ENCODE data around the gene MAPK10.

- no peak for TF ChIP-seq POLR2AphosphoS5 (IDR thresholded peaks at IDR 0.05; ENCODE audit: low read depth)
- TF ChIP-seq CREB1 (CRISPR knock-in tag; IDR thresholded peaks at IDR 0.05; ENCODE audit: low read depth) = no peak
- TF ChIP-seq, protein P1, sequence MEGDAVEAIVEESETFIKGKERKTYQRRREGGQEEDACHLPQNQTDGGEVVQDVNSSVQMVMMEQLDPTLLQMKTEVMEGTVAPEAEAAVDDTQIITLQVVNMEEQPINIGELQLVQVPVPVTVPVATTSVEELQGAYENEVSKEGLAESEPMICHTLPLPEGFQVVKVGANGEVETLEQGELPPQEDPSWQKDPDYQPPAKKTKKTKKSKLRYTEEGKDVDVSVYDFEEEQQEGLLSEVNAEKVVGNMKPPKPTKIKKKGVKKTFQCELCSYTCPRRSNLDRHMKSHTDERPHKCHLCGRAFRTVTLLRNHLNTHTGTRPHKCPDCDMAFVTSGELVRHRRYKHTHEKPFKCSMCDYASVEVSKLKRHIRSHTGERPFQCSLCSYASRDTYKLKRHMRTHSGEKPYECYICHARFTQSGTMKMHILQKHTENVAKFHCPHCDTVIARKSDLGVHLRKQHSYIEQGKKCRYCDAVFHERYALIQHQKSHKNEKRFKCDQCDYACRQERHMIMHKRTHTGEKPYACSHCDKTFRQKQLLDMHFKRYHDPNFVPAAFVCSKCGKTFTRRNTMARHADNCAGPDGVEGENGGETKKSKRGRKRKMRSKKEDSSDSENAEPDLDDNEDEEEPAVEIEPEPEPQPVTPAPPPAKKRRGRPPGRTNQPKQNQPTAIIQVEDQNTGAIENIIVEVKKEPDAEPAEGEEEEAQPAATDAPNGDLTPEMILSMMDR (conservative IDR thresholded peaks at IDR 0.05; ENCODE audit: low read depth in 2 of 2) = no peak
- TF ChIP-seq JUNB (IDR thresholded peaks at IDR 0.05; ENCODE audit: unreplicated experiment) = no peak
Observed at GRCh38 chr4:86015412-86016350, 344.2 kb downstream of the MAPK10 start.

Measured in GM23338 (cell line).